ENCODE data around the gene CASP1. TPM values are rescaled to one million over a fixed set of nuclear protein-coding genes. Genes with fewer than 3 reads are reported as not detected.

Gene CASP1
- total and polyA plus RNA-seq, 10 of the 15 experiments (the other 5 are each of a cell fraction or from before 2014, with no cell fraction given): 9.0 to 39.7 (median 17.6) TPM

GRCh38 chr11:105054723-105055493 is 20.0 kb upstream of the CASP1 start:
- no peak overlapping the region for H3K9ac ChIP-seq (ENCODE audit: control insufficient read depth, insufficient read depth, low read length)
- ATAC-seq: no peak
- H3K4me1 ChIP-seq (ENCODE audit: control insufficient read depth, insufficient read depth, low read length): no peaks in the 10 kb centered on the region
- ChIA-PET CTCF (no interaction called here), SMC1A (ENCODE audit: uncharacterized antibody, unreplicated experiment) (no interaction called here), RAD21 (ENCODE audit: unreplicated experiment) (no interaction called here), POLR2A (no interaction called here)
- H3K36me3 ChIP-seq (ENCODE audit: control insufficient read depth in 2 of 2, insufficient read depth in 2 of 2, low read length in 1 of 2): no peaks in the 10 kb centered on the region
- no peak overlapping the region for H3K4me3 ChIP-seq
- in situ Hi-C loops (cut with MboI) (no loop called here), intact Hi-C loops (cut with micrococcal nuclease; ENCODE audit: unreplicated experiment) (no loop called here)
- H2AFZ ChIP-seq (ENCODE audit: control insufficient read depth, low read depth, low read length): no peak overlapping the region
- no peak overlapping the region for H3K27ac ChIP-seq (ENCODE audit: control insufficient read depth, insufficient read depth)
- WGBS (ENCODE audit: insufficient coverage, insufficient replicate concordance, low lambda C conversion rate, missing lambda C conversion rate): 10% methylated on average over 2 of the region's 2 CpGs
- no peaks in the 10 kb centered on the region; a peak in 1 of 4 replicates for H3K27me3 ChIP-seq (replicated peaks in 1 of 2; ENCODE audit: control insufficient read depth in 2 of 2, insufficient read depth in 2 of 2, low read length in 1 of 2)
- BruUV-seq (replicated peaks): no TSS peak
- H3K79me2 ChIP-seq (ENCODE audit: control insufficient read depth, insufficient read depth, low read length): no peaks in the 10 kb centered on the region
- H4K20me1 ChIP-seq (ENCODE audit: control insufficient read depth, insufficient read depth): no peaks in the 10 kb centered on the region
- DNase-seq (ENCODE audit: low read depth, low spot score): no peak
- FAIRE-seq: no peak
- TF ChIP-seq RAD51 (IDR thresholded peaks at IDR 0.05) (no peak), NFXL1 (IDR thresholded peaks at IDR 0.05; ENCODE audit: borderline replicate concordance) (no peak), KDM1A (IDR thresholded peaks at IDR 0.05; ENCODE audit: borderline replicate concordance) (no peak), SMAD1 (IDR thresholded peaks at IDR 0.05; ENCODE audit: low read depth, partially characterized antibody) (no peak), ETV6 (conservative IDR thresholded peaks at IDR 0.05 in 1 of 2, IDR thresholded peaks at IDR 0.05 in 1 of 2; ENCODE audit: borderline replicate concordance in 1 of 2, low read depth in 1 of 2) (no peak)
- TF ChIP-seq, protein P1, sequence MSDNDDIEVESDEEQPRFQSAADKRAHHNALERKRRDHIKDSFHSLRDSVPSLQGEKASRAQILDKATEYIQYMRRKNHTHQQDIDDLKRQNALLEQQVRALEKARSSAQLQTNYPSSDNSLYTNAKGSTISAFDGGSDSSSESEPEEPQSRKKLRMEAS (IDR thresholded peaks at IDR 0.05; ENCODE audit: low read depth, low read length): no peak
- no peak overlapping the region for H3K4me2 ChIP-seq (ENCODE audit: control insufficient read depth, insufficient read depth)
- H3K9me3 ChIP-seq (replicated peaks; ENCODE audit: control insufficient read depth, insufficient read depth, low read length): no peaks in the 10 kb centered on the region

GRCh38 chr11:105052487-105052886 is 17.5 kb upstream of the CASP1 start:
- Histone ChIP-seq H3K4me2 (ENCODE audit: control insufficient read depth, insufficient read depth) (no peak overlapping the region), H3K27me3 (replicated peaks in 1 of 2; ENCODE audit: control insufficient read depth in 2 of 2, insufficient read depth in 2 of 2, low read length in 1 of 2) (no peaks in the 10 kb centered on the region; a peak in 1 of 4 replicates), H3K9me3 (replicated peaks; ENCODE audit: control insufficient read depth, insufficient read depth, low read length) (no peaks in the 10 kb centered on the region), H3K4me1 (ENCODE audit: control insufficient read depth, insufficient read depth, low read length) (no peaks in the 10 kb centered on the region), H3K79me2 (ENCODE audit: control insufficient read depth, insufficient read depth, low read length) (no peaks in the 10 kb centered on the region), H3K27ac (ENCODE audit: control insufficient read depth, insufficient read depth) (no peak overlapping the region), H2AFZ (ENCODE audit: control insufficient read depth, low read depth, low read length) (no peak overlapping the region), H3K4me3 (no peak overlapping the region), H3K36me3 (ENCODE audit: control insufficient read depth in 2 of 2, insufficient read depth in 2 of 2, low read length in 1 of 2) (no peaks in the 10 kb centered on the region), H4K20me1 (ENCODE audit: control insufficient read depth, insufficient read depth) (no peaks in the 10 kb centered on the region), H3K9ac (ENCODE audit: control insufficient read depth, insufficient read depth, low read length) (no peak overlapping the region)
- no peak for FAIRE-seq
- BruUV-seq (replicated peaks): no TSS peak
- WGBS (ENCODE audit: insufficient coverage, insufficient replicate concordance, low lambda C conversion rate, missing lambda C conversion rate): 49% methylated on average over 3 of the region's 3 CpGs
- intact Hi-C loops (cut with micrococcal nuclease; ENCODE audit: unreplicated experiment) (no loop called here), in situ Hi-C loops (cut with MboI) (no loop called here)
- SMC1A ChIA-PET (ENCODE audit: uncharacterized antibody, unreplicated experiment): interaction anchor here (0.6 to 1.6 kb wide), 2 partner anchors 29 to 44 kb away, joined by 3 read pairs; no protein-coding TSS in a partner anchor
- no peak for DNase-seq (ENCODE audit: low read depth, low spot score)
- RAD21 ChIA-PET (ENCODE audit: unreplicated experiment): no interaction called here
- no peak for ATAC-seq
- POLR2A ChIA-PET: no interaction called here
- CTCF ChIA-PET: no interaction called here
- no peak for TF ChIP-seq IRF5 (IDR thresholded peaks at IDR 0.05; ENCODE audit: borderline replicate concordance)
